Measurements from ENCODE around the gene XYLT1. TPM values are rescaled to one million over a fixed set of nuclear protein-coding genes. Genes with fewer than 3 reads are reported as not detected.

Gene XYLT1
- total RNA-seq, 1 donor from 2014 or later, result 0.23 TPM

GRCh38 chr16:17303101-17303500, 167.7 kb downstream of the XYLT1 start:
- no peak overlapping the region for H3K4me3 ChIP-seq (ENCODE audit: low read depth, low read length)
- TF ChIP-seq, protein P1, sequence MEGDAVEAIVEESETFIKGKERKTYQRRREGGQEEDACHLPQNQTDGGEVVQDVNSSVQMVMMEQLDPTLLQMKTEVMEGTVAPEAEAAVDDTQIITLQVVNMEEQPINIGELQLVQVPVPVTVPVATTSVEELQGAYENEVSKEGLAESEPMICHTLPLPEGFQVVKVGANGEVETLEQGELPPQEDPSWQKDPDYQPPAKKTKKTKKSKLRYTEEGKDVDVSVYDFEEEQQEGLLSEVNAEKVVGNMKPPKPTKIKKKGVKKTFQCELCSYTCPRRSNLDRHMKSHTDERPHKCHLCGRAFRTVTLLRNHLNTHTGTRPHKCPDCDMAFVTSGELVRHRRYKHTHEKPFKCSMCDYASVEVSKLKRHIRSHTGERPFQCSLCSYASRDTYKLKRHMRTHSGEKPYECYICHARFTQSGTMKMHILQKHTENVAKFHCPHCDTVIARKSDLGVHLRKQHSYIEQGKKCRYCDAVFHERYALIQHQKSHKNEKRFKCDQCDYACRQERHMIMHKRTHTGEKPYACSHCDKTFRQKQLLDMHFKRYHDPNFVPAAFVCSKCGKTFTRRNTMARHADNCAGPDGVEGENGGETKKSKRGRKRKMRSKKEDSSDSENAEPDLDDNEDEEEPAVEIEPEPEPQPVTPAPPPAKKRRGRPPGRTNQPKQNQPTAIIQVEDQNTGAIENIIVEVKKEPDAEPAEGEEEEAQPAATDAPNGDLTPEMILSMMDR (conservative IDR thresholded peaks at IDR 0.05; ENCODE audit: low read depth, low read length), result no peak
- DNase-seq (ENCODE audit: low read depth), result no peak

- TF ChIP-seq, protein P1 (conservative IDR thresholded peaks at IDR 0.05; ENCODE audit: low read depth, low read length), result no peak
- DNase-seq (ENCODE audit: low read depth), result no peak
- H3K4me3 ChIP-seq (ENCODE audit: low read depth, low read length), result no peak overlapping the region
Measured at GRCh38 chr16:17302620-17303019, 168.1 kb downstream of the XYLT1 start.

DNA sequence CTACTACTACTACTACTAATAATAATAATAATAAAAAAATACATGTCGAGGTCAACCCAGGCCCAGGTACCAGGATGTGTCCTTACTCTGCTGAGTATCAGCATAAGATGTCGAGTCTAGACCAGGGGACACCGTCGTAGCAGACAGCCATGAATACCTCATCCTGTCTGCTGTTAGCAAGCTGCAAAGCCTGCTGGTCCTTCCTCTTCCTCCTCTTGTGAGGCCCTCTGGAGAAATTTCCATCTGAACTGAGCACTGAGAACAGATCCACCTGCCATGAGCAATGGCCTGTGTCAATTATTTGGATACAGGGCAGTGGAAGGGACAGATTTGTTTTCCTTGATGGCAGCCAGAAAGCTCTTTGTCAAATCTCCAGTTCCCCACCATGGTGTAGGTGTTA, 168.5 kb downstream of the XYLT1 start:
- DNase-seq (ENCODE audit: low read depth), result no peak
- TF ChIP-seq, protein P1 (conservative IDR thresholded peaks at IDR 0.05; ENCODE audit: low read depth, low read length), result no peak
- no peak overlapping the region for H3K4me3 ChIP-seq (ENCODE audit: low read depth, low read length)

DNA sequence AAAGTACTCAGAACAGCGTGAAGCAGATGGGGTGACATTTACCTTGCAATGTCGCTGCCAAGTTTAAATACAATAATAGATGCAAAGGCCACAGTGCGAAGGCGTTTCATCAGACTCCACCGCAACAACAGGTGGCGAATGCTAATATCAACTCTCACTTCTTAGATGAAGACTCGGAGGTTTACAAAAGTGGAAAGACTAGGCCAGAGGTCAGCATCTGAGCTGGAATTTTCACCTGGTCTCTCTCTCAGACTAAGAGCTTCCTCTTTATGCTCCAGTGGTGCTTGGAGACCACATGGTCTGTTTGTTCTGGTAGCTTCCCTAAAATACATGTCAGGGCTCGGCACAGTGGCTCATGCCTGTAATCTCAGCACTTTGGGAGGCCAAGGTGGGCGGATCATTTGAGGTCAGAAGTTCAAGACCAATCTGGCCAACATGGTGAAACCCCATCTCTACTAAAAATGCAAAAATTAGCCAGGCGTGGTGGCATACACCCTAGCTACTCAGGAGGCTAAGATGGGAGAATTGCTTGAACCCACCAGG, 169.1 kb downstream of the XYLT1 start:
- DNase-seq (ENCODE audit: low read depth), result no peak
- TF ChIP-seq, protein P1 (conservative IDR thresholded peaks at IDR 0.05; ENCODE audit: low read depth, low read length), result no peak
- H3K4me3 ChIP-seq (ENCODE audit: low read depth, low read length), result no peak overlapping the region

DNA sequence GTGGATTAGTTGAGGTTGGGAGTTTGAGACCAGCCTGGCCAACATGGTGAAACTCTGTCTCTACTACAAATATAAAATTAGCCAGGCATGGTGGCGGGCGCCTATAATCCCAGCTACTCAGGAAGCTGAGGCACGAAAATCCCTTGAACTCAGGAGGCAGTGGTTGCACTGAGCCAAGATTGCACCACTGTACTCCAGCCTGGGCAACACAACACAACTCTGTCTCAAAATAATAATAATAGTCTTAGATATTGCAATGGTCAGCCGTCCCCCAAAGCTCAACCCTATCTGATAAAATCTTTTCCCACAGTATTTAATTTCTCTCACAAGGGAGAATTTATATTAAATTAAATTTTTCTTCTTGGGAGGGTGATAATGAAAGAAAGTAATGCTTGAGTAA, 169.6 kb downstream of the XYLT1 start:
- DNase-seq (ENCODE audit: low read depth), result no peak
- TF ChIP-seq, protein P1 (conservative IDR thresholded peaks at IDR 0.05; ENCODE audit: low read depth, low read length), result no peak

GRCh38 chr16:17299790-17300189, 171.0 kb downstream of the XYLT1 start:
- TF ChIP-seq, protein P1 (conservative IDR thresholded peaks at IDR 0.05; ENCODE audit: low read depth, low read length), result no peak
- DNase-seq (ENCODE audit: low read depth), result no peak

More for the DNA sequence above, 169.6 kb downstream of the XYLT1 start:
- no peak overlapping the region for H3K4me3 ChIP-seq (ENCODE audit: low read depth, low read length)

GRCh38 chr16:17298238-17298637, 172.5 kb downstream of the XYLT1 start:
- no peak for DNase-seq (ENCODE audit: low read depth)
- TF ChIP-seq, protein P1 (conservative IDR thresholded peaks at IDR 0.05; ENCODE audit: low read depth, low read length), result no peak
- no peak overlapping the region for H3K4me3 ChIP-seq (ENCODE audit: low read depth, low read length)

More at GRCh38 chr16:17299790-17300189, 171.0 kb downstream of the XYLT1 start:
- no peak overlapping the region for H3K4me3 ChIP-seq (ENCODE audit: low read depth, low read length)
